Glutamatergic neuron (in vitro differentiated cells): ENCODE data around the gene SNAP47. TPM values are rescaled to one million over a fixed set of nuclear protein-coding genes. Genes with fewer than 3 reads are reported as not detected.

ENCODE experiments used
- DNase-seq: peaks from one replicate; pipeline ENCODE4 v3.0.0; 2022
- H3K27ac Mint-ChIP-seq: one replicate; pipeline ENCODE4 v1.8.0; 2020; ENCODE audit warnings: mild to moderate bottlenecking, mixed read lengths, inconsistent platforms; ENCODE audit not compliant: unreplicated experiment
- H3K27me3 Mint-ChIP-seq: one replicate; pipeline ENCODE4 v1.8.0; 2020; ENCODE audit warnings: mild to moderate bottlenecking, moderate library complexity, mixed read lengths, inconsistent platforms; ENCODE audit not compliant: unreplicated experiment
- H3K36me3 Mint-ChIP-seq: one replicate; pipeline ENCODE4 v1.8.0; 2020; ENCODE audit warnings: mild to moderate bottlenecking, mixed read lengths, inconsistent platforms; ENCODE audit not compliant: unreplicated experiment
- H3K4me1 Mint-ChIP-seq: one replicate; pipeline ENCODE4 v1.8.0; 2020; ENCODE audit warnings: mild to moderate bottlenecking, low read depth, mixed read lengths, inconsistent platforms; ENCODE audit not compliant: unreplicated experiment
- H3K4me3 Mint-ChIP-seq: one replicate; pipeline ENCODE4 v1.8.0; 2020; ENCODE audit warnings: mild to moderate bottlenecking, mixed read lengths, inconsistent platforms; ENCODE audit not compliant: unreplicated experiment
- H3K9me3 Mint-ChIP-seq: one replicate; pipeline ENCODE4 v1.8.0; 2020; ENCODE audit warnings: mild to moderate bottlenecking, moderate library complexity, mixed read lengths, inconsistent platforms; ENCODE audit not compliant: unreplicated experiment
- total RNA-seq: library from RNA; stranded (reverse); fragmentation: NEBNext Ultra II Directional; extraction: Animal tissue kit (Norgen Biotek cat#: 25700); gene quantifications from one replicate; pipeline ENCODE4 v1.2.1, GENCODE V29; 2021; ENCODE audit not compliant: unreplicated experiment
- TF ChIP-seq, protein P1 (sequence below): fragments of 200-600 bp; sonication (generic); IDR thresholded peaks from one replicate; pipeline ENCODE4 v1.5.0; 2021; ENCODE audit not compliant: partially characterized antibody, unreplicated experiment

Gene SNAP47
- total RNA-seq, 1 donor from 2014 or later: 34.0 TPM

DNA sequence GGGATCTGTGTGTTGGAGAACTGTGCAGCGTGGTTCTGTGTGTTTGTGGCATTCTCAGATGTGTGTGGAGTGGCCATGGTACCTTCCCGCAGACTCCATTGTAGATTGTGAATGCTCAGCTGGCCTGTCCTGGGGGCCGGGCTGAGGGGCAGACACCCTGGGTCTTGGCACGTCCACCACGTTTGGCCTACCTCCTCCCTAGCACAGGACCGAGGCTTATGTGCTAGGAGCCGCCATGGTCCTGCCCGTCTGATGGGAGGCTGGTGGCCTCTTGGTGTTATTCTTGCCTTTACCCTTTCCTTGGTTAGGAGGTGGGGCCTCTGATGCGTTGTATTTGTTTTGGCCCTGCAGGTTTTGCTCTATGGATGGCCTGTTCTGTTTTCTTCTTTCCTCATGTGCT, 25.1 kb downstream of the SNAP47 start:
- H3K4me3 Mint-ChIP-seq: no peak overlapping the region
- no peak for DNase-seq
- H3K27me3 Mint-ChIP-seq: peaks cover 3% of the 10 kb centered on the region
- peaks cover 7% of the 10 kb centered on the region for H3K9me3 Mint-ChIP-seq
- peaks cover 23% of the 10 kb centered on the region for H3K4me1 Mint-ChIP-seq
- H3K36me3 Mint-ChIP-seq: no peaks in the 10 kb centered on the region
- H3K27ac Mint-ChIP-seq: peak overlapping the region; percentile 11
- TF ChIP-seq, protein P1, sequence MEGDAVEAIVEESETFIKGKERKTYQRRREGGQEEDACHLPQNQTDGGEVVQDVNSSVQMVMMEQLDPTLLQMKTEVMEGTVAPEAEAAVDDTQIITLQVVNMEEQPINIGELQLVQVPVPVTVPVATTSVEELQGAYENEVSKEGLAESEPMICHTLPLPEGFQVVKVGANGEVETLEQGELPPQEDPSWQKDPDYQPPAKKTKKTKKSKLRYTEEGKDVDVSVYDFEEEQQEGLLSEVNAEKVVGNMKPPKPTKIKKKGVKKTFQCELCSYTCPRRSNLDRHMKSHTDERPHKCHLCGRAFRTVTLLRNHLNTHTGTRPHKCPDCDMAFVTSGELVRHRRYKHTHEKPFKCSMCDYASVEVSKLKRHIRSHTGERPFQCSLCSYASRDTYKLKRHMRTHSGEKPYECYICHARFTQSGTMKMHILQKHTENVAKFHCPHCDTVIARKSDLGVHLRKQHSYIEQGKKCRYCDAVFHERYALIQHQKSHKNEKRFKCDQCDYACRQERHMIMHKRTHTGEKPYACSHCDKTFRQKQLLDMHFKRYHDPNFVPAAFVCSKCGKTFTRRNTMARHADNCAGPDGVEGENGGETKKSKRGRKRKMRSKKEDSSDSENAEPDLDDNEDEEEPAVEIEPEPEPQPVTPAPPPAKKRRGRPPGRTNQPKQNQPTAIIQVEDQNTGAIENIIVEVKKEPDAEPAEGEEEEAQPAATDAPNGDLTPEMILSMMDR: no peak

DNA sequence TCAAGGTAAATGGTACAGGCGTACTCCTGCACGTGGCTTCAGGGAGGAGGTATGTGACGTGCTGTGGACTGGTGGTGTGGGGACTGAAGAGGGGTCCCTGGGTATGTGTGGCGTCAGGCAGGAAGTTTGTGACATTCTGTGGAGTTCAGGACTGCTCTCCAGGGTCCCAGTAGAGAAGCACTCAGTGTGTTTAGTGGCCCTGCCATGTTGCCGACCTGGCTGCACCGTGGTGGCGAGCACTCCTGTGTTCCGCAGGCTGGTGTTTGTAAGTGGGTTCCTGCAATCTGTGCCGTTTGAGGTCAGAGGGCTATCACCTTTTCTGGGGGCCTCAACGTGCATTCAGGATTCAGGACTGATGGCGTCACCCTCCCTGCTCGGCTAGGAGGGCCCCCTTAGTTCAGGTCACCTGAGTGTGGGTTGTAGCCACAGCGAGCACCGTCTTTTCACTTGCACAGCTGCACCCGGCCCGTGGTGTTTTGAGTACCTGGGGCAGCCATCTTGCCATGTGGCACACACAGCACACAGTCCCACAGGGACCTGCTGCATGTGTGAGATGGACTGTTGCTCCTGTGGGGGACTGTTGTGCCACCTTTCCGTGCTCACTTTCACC, 26.5 kb downstream of the SNAP47 start:
- H3K27ac Mint-ChIP-seq: peak overlapping the region; percentile 55
- TF ChIP-seq, protein P1: no peak
- H3K4me1 Mint-ChIP-seq: peaks cover 27% of the 10 kb centered on the region
- peaks cover 7% of the 10 kb centered on the region for H3K9me3 Mint-ChIP-seq
- DNase-seq: no peak
- H3K27me3 Mint-ChIP-seq: peaks cover 3% of the 10 kb centered on the region
- H3K36me3 Mint-ChIP-seq: no peaks in the 10 kb centered on the region
- H3K4me3 Mint-ChIP-seq: peak overlapping the region; percentile 25

DNA sequence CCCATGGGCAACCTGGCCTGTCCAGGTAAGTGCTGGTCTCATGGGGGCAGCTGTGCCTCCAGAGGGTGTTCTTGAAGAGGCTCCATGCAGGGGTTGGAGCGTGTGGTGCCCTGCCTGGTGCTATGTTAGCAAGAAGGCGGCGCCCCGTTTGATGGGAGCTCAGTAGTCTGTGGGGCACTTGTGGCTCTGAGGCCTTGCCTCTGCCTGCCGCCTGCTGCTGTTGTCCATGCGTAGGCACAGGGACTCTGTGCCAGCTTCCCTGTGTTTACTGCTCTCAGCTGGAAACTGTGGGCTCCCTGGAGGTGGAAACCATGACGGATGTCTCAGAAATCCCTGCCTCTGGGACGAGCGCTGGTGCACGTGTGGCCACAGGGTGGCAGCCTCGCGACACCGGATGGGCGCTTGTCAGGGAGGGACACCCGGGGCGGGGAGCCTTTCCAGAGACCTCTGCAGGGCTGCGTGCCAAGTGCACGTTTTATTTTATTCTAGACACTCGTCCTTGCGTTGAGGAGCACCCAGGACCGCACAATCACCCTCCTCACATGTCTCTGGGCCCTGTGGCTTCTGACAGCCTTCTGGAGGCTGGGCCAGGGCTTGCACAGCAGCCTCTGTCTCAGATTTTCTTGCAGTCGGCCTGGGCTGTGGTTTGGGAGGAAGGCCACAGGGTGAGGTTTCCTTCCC, 27.1 kb downstream of the SNAP47 start:
- Mint-ChIP-seq H3K4me3 (no peak overlapping the region), H3K36me3 (no peaks in the 10 kb centered on the region), H3K27ac (no peak overlapping the region), H3K9me3 (peaks cover 7% of the 10 kb centered on the region), H3K27me3 (peaks cover 4% of the 10 kb centered on the region), H3K4me1 (peaks cover 30% of the 10 kb centered on the region)
- TF ChIP-seq, protein P1: peak; percentile 71
- peak; percentile 93 for DNase-seq

DNA sequence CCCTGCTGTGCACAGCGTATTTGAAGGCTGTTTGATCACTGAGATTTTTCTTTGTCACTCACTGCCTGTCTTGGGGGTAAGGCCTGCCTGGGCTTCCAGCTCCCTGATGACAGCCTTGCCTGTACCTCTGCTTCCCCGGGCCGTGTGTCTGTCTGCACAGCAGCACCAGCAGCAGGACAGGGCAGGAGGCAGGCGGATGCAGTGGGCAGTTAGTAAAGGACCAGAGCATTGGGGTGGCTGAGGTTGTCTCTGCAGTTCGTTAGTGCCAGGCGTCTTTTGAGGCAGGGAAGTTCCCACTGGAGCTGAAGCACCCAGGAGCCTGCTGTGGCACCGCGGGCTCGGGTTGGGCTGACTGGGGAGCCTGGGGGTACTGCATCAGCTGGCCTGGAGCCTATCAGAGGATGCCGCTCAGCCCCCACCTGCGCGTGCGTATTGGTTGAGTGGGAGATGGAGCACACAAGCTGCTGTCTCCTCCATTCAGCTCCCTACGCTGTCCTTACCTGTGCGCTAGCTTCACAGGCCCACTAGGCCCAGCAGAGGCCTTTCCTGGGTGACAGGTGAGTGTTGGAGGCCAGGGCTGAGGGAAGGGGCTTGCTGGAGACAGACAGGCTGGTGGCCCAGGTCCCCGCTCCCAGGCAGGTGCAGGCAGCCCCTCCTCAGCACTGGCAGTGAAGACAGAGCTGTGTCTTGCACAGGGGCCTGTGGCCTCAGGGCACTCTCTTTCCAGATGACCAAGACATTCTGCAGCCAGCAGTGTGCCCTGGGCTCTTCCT, 28.2 kb downstream of the SNAP47 start:
- Mint-ChIP-seq H3K27ac (no peak overlapping the region), H3K9me3 (peaks cover 8% of the 10 kb centered on the region), H3K27me3 (peaks cover 4% of the 10 kb centered on the region), H3K4me1 (peaks cover 25% of the 10 kb centered on the region), H3K36me3 (no peaks in the 10 kb centered on the region), H3K4me3 (no peak overlapping the region)
- TF ChIP-seq, protein P1: no peak
- no peak for DNase-seq
